Measurements from ENCODE around the gene KIF26B.
"Not testable (repeated sequence)": the region's sequence is repeated elsewhere in the genome, so short reads cannot be mapped to it uniquely, and the experiment has no call there.

KIF26B gene

GRCh38 chr1:245323765-245324164, 169.0 kb downstream of the KIF26B start:
- not testable (repeated sequence) for DNase-seq (ENCODE audit: low read depth in 2 of 2)

DNA sequence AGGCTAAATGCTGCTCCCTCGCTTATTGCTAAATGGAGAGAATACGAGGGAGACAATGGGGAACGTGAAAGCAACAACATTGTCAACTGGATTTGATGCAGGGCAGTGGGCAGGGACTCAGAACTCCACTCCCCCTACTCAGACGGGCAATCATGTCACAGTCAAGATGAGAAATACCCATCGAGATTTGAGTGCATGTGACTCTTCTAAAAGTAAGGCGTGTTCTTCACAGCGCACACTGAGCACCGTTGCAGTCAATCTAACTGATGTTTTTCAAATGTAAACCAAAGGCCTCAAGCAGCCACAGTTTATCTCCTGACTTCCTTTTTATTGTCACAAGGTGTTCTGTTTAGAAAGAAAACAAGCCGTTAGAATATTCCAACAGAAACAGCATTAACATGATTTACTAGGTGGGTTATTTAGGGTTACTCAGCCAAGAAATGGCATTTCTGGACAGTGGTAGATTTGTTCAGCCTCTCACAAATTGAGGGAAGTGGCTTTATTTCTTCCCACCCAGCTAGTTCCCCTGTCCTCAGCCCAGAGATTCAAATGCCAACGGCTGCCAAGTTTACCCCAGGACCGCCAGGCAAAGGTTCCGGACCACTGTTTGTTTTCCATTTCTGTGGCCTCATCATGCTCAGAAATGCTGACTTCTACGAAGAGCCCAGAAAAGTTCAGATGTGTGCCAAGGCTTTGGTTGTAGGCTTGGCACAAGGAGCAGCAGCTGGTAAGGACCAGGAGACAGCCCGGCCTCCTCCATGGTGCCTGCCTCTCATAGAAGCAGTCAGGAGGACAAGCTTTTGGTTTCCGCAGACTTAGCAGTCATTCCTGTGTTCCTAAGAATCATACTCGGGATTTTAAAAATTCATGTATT, 171.4 kb downstream of the KIF26B start:
- no peak for DNase-seq (ENCODE audit: low read depth in 2 of 2)

DNA sequence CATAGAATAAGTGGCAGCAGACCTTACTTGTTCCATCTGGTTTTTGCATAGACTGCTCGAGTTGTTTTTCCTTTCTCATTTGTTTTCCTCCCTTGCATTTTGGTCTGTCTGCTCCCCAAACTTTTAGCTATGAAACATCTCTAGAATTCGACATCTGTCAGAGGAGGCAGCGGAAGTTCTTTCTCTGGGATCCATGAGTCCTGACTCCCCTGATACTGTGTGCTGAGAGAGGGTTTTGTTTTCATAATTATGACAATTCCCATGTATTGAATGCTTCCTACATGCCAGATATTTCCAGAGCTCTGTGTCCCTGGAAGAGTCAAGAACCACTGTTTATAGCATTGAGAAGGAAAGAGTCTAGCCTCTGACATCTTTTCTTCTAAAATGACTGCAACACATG, 172.6 kb downstream of the KIF26B start:
- DNase-seq (ENCODE audit: low read depth in 2 of 2) = no peak

DNA sequence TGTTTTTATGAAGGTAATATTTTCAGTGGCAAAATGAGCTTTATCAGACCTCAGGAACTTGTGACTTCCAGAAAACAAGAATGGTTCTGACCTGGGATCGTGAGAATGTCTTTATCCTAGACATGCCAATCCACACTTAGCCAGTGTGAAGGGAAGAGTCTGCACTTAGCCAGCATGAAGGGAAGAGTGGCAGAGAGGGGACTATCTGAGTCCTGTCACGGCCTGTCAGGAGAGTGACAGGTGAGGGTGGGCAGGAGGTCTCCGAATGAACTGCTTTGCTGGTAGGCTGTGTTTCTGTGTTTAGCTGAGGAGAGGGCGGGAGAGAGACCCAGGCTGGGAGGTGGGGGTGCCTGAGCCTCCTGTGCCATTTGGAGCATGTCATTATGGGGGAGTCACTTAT, 173.1 kb downstream of the KIF26B start:
- DNase-seq (ENCODE audit: low read depth in 2 of 2) = no peak

GRCh38 chr1:245330951-245331350, 176.2 kb downstream of the KIF26B start:
- DNase-seq (ENCODE audit: low read depth in 2 of 2) = no peak

GRCh38 chr1:245332085-245332484, 177.3 kb downstream of the KIF26B start:
- no peak for DNase-seq (ENCODE audit: low read depth in 2 of 2)

DNA sequence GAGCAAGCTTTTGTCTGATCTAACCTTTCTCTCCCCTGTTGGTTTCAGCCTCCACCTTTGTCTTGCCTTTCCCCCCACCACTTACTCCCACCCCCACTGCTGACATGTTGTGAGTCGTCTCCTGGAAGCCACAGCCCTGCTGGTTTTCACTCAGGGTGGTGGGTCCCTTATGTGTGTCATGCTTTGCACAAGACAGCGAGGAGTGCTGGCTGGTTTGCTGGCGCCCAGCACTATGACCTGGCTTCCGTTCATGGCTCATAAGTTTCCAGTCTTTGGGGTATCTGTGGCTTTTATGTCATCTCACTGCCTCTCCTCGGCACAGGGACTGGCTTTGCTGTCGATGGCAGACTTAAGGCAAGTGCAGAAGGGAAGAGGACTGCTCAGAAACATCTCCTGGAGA, 177.7 kb downstream of the KIF26B start:
- DNase-seq (ENCODE audit: low read depth in 2 of 2) = no peak

GRCh38 chr1:245334235-245334634, 179.4 kb downstream of the KIF26B start:
- no peak for DNase-seq (ENCODE audit: low read depth in 2 of 2)

DNA sequence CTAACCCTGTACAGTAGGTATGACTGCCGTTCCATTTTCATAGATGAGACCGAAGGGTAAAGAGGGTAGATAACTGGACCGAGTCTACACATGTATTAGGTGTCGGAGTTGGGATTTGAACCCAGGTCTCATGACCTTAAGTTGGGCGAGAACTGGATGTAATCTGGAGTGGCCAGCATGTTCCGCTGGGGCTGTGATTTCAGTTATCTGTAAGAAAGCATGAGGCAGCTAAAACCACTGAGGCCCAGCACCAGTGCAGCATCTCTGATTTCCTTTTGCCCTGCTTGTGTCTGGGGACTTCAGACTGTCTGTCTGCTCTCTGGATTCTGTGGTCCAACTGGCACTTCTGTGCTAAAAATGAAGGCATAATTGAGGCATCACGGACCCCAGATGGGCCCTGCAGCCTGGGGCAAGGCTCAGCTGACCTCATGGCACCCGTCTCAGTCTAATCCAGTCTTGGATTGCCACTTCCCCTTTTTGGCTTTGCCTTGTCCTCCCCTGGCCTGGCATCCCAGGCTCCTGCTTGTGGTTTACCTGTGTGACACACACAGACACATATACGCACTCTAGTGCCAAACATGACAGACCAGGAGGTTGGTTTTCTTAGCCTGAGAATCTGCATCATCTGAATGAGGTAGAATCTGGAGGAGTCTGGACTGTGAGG, 180.2 kb downstream of the KIF26B start:
- DNase-seq (ENCODE audit: low read depth in 2 of 2) = no peak

- not testable (repeated sequence) for DNase-seq (ENCODE audit: low read depth in 2 of 2)
Observed at GRCh38 chr1:245335684-245336083, 180.9 kb downstream of the KIF26B start.

GRCh38 chr1:245336149-245336983, 181.6 kb downstream of the KIF26B start:
- DNase-seq (ENCODE audit: low read depth in 2 of 2) = no peak

GRCh38 chr1:245336984-245337355, 182.2 kb downstream of the KIF26B start:
- DNase-seq (ENCODE audit: low read depth in 2 of 2) = not testable (repeated sequence)

DNA sequence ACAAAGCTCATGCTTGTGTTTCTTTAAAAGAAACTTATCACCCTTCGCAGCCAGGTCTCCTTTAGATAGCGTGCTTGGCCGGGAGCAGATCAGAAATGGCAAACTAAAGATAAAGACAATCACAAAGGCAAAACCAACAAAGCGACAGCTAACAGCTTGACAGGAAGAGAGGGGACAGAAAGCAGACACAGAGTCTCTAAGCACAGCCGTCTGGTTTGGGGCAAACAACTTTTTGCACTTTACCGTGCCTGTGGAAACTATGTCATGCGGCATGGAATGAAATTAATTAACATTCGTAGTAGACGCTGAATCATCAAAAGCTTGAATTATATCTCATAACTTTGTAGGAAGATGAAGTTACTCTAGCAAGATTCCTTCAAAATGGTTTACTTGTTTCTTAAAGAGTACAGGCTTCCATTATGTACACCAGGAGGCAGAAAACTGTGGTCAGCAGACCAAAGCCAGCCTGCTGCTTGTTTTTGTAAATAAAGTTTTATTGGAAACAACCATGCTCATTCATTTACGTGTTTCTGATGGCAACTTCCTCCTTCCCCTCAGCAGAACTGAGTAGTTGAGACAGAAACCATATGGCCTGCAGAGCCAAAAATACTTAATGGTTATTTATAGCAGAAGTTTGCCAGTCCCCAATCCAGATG, 183.2 kb downstream of the KIF26B start:
- DNase-seq (ENCODE audit: low read depth in 2 of 2) = no peak

DNA sequence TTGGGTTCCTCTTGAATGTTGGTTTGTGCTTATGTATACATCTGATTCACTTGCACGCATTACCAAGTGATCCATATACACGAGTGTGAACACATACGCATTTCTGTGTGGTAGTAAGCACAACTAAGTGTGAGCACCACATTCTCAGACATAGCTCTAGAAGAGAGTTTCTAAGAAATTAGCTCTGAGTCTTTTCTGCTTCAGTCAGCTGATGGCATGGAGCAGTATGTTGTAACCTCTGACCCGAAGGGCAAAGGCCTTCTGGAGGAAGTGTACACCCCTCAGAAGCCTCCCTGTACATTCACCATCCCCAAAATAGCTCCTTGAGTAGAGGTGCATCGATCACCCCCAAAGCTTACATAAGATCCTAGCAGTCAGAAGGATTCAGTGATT, 183.7 kb downstream of the KIF26B start:
- no peak for DNase-seq (ENCODE audit: low read depth in 2 of 2)

GRCh38 chr1:245341743-245342142, 187.0 kb downstream of the KIF26B start:
- DNase-seq (ENCODE audit: low read depth in 2 of 2) = no peak

DNA sequence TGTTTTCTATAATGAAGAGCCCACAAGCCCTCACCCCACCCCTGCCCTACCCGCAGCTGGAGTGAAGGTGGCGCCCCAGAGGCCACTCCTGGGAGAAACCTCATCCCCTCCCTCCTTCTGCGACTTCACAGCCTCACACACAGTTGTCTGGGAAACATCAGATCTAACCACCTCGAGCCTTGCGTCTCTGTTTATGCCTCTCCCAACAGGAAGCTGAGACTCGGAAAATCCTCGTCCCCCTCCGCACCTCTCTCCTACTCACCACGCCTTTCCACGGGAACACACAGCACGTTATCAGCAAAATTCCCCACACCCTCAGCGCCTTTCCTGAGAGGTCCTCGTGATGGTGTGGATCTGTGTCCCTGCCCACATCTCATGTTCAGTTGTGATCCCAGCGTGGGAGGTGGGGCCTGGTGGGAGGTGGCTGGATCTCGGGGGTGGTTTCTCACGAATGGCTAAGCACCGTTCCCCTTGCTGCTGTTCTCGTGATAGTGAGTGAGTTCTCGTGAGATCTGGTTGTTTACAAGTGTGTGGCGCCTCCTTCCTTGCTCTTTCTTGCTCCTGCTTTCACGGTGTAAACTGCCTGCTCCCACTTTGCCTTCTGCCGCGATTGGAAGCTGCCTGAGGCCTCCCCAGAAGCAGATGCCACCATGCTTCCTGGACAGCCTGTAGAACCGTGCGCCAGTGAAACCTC, 190.6 kb downstream of the KIF26B start:
- DNase-seq (ENCODE audit: low read depth in 2 of 2) = no peak

- no peak for DNase-seq (ENCODE audit: low read depth in 2 of 2)
Observed at GRCh38 chr1:245348626-245349025, 193.8 kb downstream of the KIF26B start.

DNA sequence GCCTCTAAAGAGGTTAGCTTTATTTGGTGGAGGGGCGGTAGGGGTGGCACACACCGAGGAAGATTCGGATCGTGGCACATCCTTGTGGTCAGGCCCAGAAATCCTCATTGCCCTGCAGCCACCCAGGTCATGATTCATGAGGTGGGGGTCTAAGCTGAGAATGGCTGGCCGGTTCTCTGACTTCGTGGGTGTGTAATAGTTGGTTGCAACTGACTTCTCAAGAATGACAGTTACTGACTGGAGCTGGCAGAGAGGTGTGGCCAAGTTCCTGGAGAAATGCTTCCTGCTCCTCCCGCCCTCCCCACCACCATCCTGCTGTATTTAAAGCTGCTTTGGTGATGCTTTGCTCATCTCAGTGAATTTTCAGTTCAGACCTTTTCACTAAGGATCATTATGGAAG, 198.6 kb downstream of the KIF26B start:
- no peak for DNase-seq (ENCODE audit: low read depth in 2 of 2)

DNA sequence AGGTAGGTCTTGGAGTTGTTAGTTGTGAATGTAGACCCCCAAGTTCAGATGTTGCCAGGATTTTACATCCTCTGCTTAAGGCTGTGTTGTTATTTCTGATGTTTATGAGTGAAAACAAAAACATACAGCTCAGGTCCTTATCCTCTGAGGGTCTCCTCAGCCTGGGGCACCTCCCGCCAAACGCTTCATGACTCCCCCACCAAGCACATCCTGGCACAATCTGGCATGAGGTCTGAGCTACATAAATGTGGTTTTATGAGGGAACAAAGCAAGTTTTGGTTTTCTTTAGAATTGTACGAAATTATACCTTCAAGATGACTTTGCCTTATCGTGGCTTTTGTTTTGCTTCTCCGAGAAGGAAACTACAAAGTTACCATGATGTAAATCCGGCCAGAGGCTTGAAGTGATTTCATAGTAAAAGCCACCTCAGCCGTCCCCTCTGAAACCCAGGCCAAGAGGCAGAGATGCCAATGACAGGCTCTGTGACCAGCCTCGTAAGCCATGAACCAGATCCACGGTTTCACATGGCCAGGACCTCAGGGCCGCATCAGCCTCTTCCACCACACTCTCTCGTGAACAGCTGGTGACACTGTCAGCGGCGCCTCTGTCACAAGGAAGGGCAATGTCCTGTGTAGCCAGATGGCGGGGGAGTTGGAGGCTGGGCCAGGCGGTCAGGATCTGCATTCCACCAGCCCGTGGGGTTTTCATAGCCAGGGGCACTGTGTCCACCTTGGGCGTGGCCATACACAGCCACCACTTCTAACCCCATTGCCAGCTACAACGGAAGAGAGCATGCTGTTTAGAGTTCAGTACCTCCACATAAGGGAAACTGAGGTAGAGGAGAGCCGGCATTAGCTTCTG, 199.4 kb downstream of the KIF26B start:
- no peak for DNase-seq (ENCODE audit: low read depth in 2 of 2)

Measured in stimulated activated CD8-positive, alpha-beta memory T cell treated with anti-CD3 and anti-CD28 coated beads, Interleukin-7, amount 100 ng/mL, for 1 hour (primary cell).